Hepatocyte (in vitro differentiated cells): ENCODE measurements around the gene KYAT1.

Experiments
- CTCF ChIP-seq: fragments of 200-600 bp; sonication (generic); IDR thresholded peaks from 2 replicates; pipeline ENCODE4 v1.5.1; 2016; ENCODE audit warnings: antibody characterized with exemption, mild to moderate bottlenecking; ENCODE audit not compliant: poor library complexity
- EZH2phosphoT487 ChIP-seq: fragments of 200-600 bp; sonication (generic); IDR thresholded peaks from one replicate; pipeline ENCODE4 v1.6.1; 2018; ENCODE audit warnings: antibody characterized with exemption, mild to moderate bottlenecking, low read depth, moderate library complexity; ENCODE audit not compliant: unreplicated experiment, severe bottlenecking

- no peak for TF ChIP-seq CTCF
- no peak for TF ChIP-seq EZH2phosphoT487
Measured at GRCh38 chr9:128820665-128821583, 60.8 kb downstream of the KYAT1 start.
